HG03108 (cell line): ENCODE data around the gene CRLF1.
"Not testable (repeated sequence)": the region's sequence is repeated elsewhere in the genome, so short reads cannot be mapped to it uniquely, and the experiment has no call there.

Experiments used
- ATAC-seq: cut with Tn5 transposase; IDR thresholded peaks from one replicate; pipeline ENCODE4 v1.9.1; 2021; ENCODE audit warnings: moderate library complexity; ENCODE audit not compliant: unreplicated experiment

Gene CRLF1

GRCh38 chr19:18594096-18594823 lies 12.3 kb downstream of the CRLF1 start:
- ATAC-seq: peak; percentile 48

GRCh38 chr19:18593367-18594095 lies 13.1 kb downstream of the CRLF1 start:
- ATAC-seq: no peak

- ATAC-seq: not testable (repeated sequence)
Measured at GRCh38 chr19:18592732-18593131, 13.9 kb downstream of the CRLF1 start.

- ATAC-seq: no peak
Measured at GRCh38 chr19:18591735-18592385, 14.7 kb downstream of the CRLF1 start.

- ATAC-seq: no peak
Measured at GRCh38 chr19:18590273-18591272, 16.0 kb downstream of the CRLF1 start.

- peak; percentile 17 for ATAC-seq
Measured at GRCh38 chr19:18589380-18590272, 17.0 kb downstream of the CRLF1 start.

- ATAC-seq: peak; percentile 82
Measured at GRCh38 chr19:18588611-18589379, 17.8 kb downstream of the CRLF1 start, which contains the start of gene REX1BD. Gene REX1BD, plus strand, starts transcription at chr19:18588798. Its CDS starts 4 bp downstream, at chr19:18588802.

- no peak for ATAC-seq
Measured at GRCh38 chr19:18587962-18588610, 18.5 kb downstream of the CRLF1 start.

- no peak for ATAC-seq
Measured at GRCh38 chr19:18587561-18587960, 19.0 kb downstream of the CRLF1 start.

- no peak for ATAC-seq
Measured at GRCh38 chr19:18586306-18586705, 20.3 kb downstream of the CRLF1 start.

GRCh38 chr19:18580311-18580710 lies 26.3 kb downstream of the CRLF1 start:
- ATAC-seq: no peak

GRCh38 chr19:18577365-18577914 lies 29.2 kb downstream of the CRLF1 start:
- no peak for ATAC-seq

GRCh38 chr19:18576383-18576782 lies 30.2 kb downstream of the CRLF1 start:
- no peak for ATAC-seq

- no peak for ATAC-seq
Measured at GRCh38 chr19:18574691-18575291, 31.8 kb downstream of the CRLF1 start.

GRCh38 chr19:18571564-18572344 lies 34.8 kb downstream of the CRLF1 start, which contains the start of gene UBA52:
Gene UBA52, plus strand, starts transcription at chr19:18571857. Its CDS starts 1,444 bp downstream, at chr19:18573301.
- ATAC-seq: peak; percentile 87

- ATAC-seq: no peak
Measured at GRCh38 chr19:18568367-18568766, 38.2 kb downstream of the CRLF1 start.

- no peak for ATAC-seq
Measured at GRCh38 chr19:18566953-18567352, 39.6 kb downstream of the CRLF1 start.
